Osteocyte (in vitro differentiated cells): ENCODE results near the gene HIPK4. TPM values are rescaled to one million over a fixed set of nuclear protein-coding genes. Genes with fewer than 3 reads are reported as not detected.

Experiments
- DNase-seq: peaks from one replicate; pipeline ENCODE4 v3.0.0; 2021; ENCODE audit warnings: mixed read lengths; ENCODE audit not compliant: unreplicated experiment; ENCODE audit errors: extremely low spot score
- H3K27ac Mint-ChIP-seq: one replicate; pipeline ENCODE4 v1.8.0; 2021; ENCODE audit warnings: mild to moderate bottlenecking, mixed read lengths; ENCODE audit not compliant: unreplicated experiment
- H3K27me3 Mint-ChIP-seq: one replicate; pipeline ENCODE4 v1.8.0; 2021; ENCODE audit warnings: mixed read lengths; ENCODE audit not compliant: unreplicated experiment
- H3K36me3 Mint-ChIP-seq: one replicate; pipeline ENCODE4 v1.8.0; 2021; ENCODE audit warnings: mixed read lengths; ENCODE audit not compliant: unreplicated experiment
- H3K4me1 Mint-ChIP-seq: one replicate; pipeline ENCODE4 v1.8.0; 2021; ENCODE audit warnings: mixed read lengths; ENCODE audit not compliant: unreplicated experiment
- H3K4me3 Mint-ChIP-seq: one replicate; pipeline ENCODE4 v1.8.0; 2021; ENCODE audit warnings: mild to moderate bottlenecking, moderate library complexity, mixed read lengths; ENCODE audit not compliant: unreplicated experiment
- H3K9me3 Mint-ChIP-seq: one replicate; pipeline ENCODE4 v1.8.0; 2021; ENCODE audit warnings: mixed read lengths; ENCODE audit not compliant: unreplicated experiment
- CTCF ChIP-seq: fragments of 200-600 bp; sonication (generic); IDR thresholded peaks from 2 replicates; pipeline ENCODE4 v1.5.0; 2021; ENCODE audit warnings: antibody characterized with exemption, mild to moderate bottlenecking, moderate library complexity
- microRNA-seq: library from miRNA; unstranded; fragments of <30 nt; microRNA quantifications from one replicate; pipeline ENCODE4 v1.1.0, GENCODE V29; 2020; ENCODE audit not compliant: unreplicated experiment
- total RNA-seq: library from RNA; stranded (reverse); gene quantifications from 2 replicates; pipeline ENCODE4 v1.2.1, GENCODE V29; 2021

Gene HIPK4
- total RNA-seq, 1 donor from 2014 or later, result 0.21 TPM

- no peak overlapping the region for H3K4me3 Mint-ChIP-seq
- H3K27ac Mint-ChIP-seq, result no peak overlapping the region
- no peak for TF ChIP-seq CTCF
These were observed 58.9 kb downstream of the HIPK4 start for GRCh38 chr19:40331052-40331451.

More at GRCh38 chr19:40331052-40331451, 58.9 kb downstream of the HIPK4 start:
- Mint-ChIP-seq H3K36me3 (peaks cover 32% of the 10 kb centered on the region), H3K4me1 (no peaks in the 10 kb centered on the region), H3K9me3 (no peaks in the 10 kb centered on the region), H3K27me3 (no peaks in the 10 kb centered on the region)
- no peak for DNase-seq

Small RNA genes lying within 50 kb of the gene (microRNA-seq; reads per million reads assigned to microRNA genes)
- not detected for gene MIR6796

Other genes starting within 250 kb of the HIPK4 start
- 23.6 and 24.2 TPM in 2 replicates for gene MAP3K10, start 198.8 kb downstream of the HIPK4 start, total RNA-seq
- gene TTC9B, start 171.8 kb downstream of the HIPK4 start, total RNA-seq, result not detected in 2 replicates
- 0.51 and 0.57 TPM in 2 replicates for gene CCNP, start 163.5 kb downstream of the HIPK4 start, total RNA-seq
- 152 and 156 TPM in 2 replicates for gene AKT2, start 104.8 kb downstream of the HIPK4 start, total RNA-seq
- 13.1 and 16.6 TPM in 2 replicates for gene C19orf47, start 41.8 kb downstream of the HIPK4 start, total RNA-seq
- 499 and 511 TPM in 2 replicates for gene PLD3, start 41.5 kb downstream of the HIPK4 start, total RNA-seq
- 5.0 and 5.7 TPM in 2 replicates for gene PRX, start 23.2 kb upstream of the HIPK4 start, total RNA-seq
- gene SERTAD1, start 35.8 kb upstream of the HIPK4 start, total RNA-seq, result 13.3 and 13.8 TPM in 2 replicates
- gene SERTAD3, start 54.2 kb upstream of the HIPK4 start, total RNA-seq, result 31.4 and 33.4 TPM in 2 replicates
- 45.6 and 51.5 TPM in 2 replicates for gene BLVRB, start 75.6 kb upstream of the HIPK4 start, total RNA-seq
- gene SPTBN4, start 76.8 kb upstream of the HIPK4 start, total RNA-seq, result 0.48 and 0.63 TPM in 2 replicates
- gene SHKBP1, start 186.7 kb upstream of the HIPK4 start, total RNA-seq, result 53.3 and 53.8 TPM in 2 replicates
- gene LTBP4, start 211.2 kb upstream of the HIPK4 start, total RNA-seq, result 85.9 and 93.6 TPM in 2 replicates